ENCODE measurements around the gene CHST5. TPM values are rescaled to one million over a fixed set of nuclear protein-coding genes. Genes with fewer than 3 reads are reported as not detected.

Gene CHST5
- not detected in 2 replicates for total RNA-seq

DNA sequence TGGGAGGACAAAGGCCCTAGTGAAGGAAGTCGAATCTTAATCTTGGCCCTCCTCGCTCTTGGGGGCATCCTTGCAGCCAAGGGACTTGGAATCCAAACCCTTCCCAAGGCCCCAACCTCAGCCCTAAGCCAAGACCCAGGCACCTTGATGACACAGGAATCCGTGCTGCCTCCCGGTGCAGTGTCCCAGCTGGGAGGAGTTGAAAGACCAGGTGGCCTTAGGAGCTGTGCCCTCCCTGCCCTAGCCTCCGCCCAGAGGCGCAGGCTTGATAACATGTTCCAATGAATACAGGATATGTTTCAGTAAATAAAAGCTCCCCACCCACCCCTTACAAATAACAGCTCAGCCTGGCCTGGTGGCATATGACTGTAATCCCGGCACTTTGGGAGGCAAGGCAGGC lies at the start of gene CHST5:
CHST5 (minus strand) TSS at position 208 of the 400 bp plus-strand sequence. CDS start 5,724 bp downstream, outside the sequence.
- DNase-seq (ENCODE audit: low read depth in 2 of 2): no peak

- DNase-seq (ENCODE audit: low read depth in 2 of 2): no peak
Observed at GRCh38 chr16:75584108-75584507, 48.2 kb upstream of the CHST5 start.

GRCh38 chr16:75579281-75579834 lies 43.5 kb upstream of the CHST5 start:
- no peak for DNase-seq (ENCODE audit: low read depth in 2 of 2)

- DNase-seq (ENCODE audit: low read depth in 2 of 2): no peak
Observed at GRCh38 chr16:75578725-75579124, 42.8 kb upstream of the CHST5 start.

DNA sequence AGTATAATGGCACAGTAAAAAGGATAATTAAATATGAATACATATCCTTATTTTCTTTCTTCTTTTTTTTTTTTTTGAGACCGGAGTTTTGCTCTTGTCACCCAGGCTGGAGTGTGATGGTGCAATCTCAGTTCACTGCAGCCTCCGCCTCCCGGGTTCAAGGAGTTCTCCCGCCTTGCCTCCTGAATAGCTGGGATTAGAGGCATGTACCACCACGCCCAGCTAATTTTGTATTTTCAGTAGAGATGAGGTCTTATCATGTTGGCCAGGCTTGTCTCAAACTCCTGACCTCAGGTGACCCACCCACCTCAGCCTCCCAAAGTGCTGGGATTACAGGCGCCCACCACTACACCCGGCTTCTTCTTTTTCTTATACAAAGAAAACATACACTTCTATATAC lies 42.3 kb upstream of the CHST5 start:
- DNase-seq (ENCODE audit: low read depth in 2 of 2): no peak

GRCh38 chr16:75576384-75576811 lies 40.5 kb upstream of the CHST5 start:
- DNase-seq (ENCODE audit: low read depth in 2 of 2): no peak

DNA sequence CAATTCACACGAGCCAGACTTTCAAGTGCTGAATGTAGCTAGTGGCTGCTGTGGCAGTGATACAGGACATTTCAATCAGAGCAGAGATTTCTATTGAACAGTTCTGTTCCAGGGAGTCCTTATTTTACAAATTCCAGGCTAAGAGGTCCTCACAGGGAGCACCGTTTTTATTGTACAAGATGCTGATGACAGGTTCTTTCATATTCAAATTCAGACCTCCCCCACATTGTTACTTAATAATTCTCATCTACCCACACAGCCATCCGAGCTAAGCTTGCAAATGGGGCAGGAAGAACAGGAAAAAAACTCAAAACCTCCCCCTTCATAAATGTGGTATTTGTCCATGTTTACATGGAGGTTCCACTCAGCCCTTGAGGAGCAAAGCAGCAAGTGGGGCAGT lies 40.0 kb upstream of the CHST5 start:
- DNase-seq (ENCODE audit: low read depth in 2 of 2): no peak

- DNase-seq (ENCODE audit: low read depth in 2 of 2): no peak
Observed at GRCh38 chr16:75573955-75574354, 38.0 kb upstream of the CHST5 start.

DNA sequence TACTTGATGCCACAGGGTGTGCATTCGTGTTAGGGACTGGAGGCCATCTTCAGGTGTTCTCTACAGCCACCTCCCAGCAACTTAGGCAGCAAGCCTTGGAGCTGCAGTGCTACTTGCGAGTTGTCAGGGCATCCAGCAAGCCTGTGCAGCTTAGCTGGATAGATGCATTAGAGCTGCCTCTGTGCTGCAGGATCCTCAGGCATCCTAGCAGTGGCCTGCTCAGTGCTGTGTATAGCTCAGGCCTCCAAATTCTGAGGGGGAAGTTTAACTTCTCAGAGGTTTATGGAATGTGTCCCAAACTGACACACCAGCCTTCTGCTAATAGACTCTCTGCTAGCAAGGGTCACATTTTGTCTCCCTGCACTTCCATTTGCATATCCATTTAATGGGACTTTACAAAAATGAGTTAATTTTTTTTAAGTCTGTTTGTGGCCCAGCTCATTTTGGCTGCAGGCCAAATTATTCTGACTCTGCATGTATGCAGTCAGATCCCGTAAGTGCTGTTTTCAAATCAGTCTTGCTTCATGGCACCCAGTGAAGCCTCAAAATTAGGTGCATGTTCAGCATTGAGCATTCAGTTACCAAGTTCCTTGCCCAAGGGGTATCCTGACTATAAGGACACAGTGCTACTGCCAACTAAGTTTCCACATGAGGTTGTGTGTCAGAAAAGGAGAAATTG lies 37.1 kb upstream of the CHST5 start:
- peak in 1 of 2 donors; percentile 26 for DNase-seq (ENCODE audit: low read depth in 2 of 2)

DNA sequence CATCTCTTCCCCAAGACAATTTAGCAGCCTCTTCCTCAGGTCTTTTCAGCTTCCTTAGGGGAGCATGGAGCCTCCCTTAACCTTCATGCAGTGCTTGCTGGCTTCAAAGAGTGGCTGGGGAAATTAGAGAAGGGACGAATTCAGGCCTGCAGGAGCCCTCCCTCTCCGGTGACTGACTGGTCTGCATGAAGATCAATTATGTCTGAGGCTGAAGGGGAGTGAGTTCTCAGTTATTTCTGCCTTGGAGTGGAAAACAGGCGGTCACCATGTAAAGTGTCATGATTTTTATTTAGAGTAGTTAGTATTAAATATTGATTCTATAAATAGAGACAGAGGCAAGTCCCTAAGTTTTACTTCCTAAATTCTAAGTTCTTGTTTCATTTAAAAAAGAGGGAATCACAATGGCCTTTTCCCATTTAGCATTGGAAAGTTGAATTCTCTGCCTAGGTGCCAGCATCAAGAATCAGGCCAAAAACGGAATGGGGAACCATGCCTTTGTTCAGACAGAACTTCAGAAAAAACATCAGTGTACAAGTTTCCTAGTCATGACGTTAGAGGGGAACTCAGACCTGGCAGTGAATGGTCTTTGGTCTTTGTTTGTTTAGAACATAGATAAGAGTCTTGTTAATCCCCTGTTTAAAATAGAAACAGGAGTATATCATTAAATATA lies 34.6 kb upstream of the CHST5 start:
- no peak for DNase-seq (ENCODE audit: low read depth in 2 of 2)

- DNase-seq (ENCODE audit: low read depth in 2 of 2): peak in 1 of 2 donors; percentile 63
Observed at GRCh38 chr16:75567911-75568310, 32.0 kb upstream of the CHST5 start.

GRCh38 chr16:75566758-75567255 lies 30.9 kb upstream of the CHST5 start:
- DNase-seq (ENCODE audit: low read depth in 2 of 2): peak; percentile 27 to 52

- DNase-seq (ENCODE audit: low read depth in 2 of 2): peak; percentile 84 to 88
Observed at GRCh38 chr16:75566040-75566757, 30.3 kb upstream of the CHST5 start, which contains the start of gene GABARAPL2. TSS of gene GABARAPL2 (plus strand) at chr16:75566379. CDS start at chr16:75566487, 108 bp downstream.

- DNase-seq (ENCODE audit: low read depth in 2 of 2): no peak
Observed at GRCh38 chr16:75565640-75566039, 29.7 kb upstream of the CHST5 start.

DNA sequence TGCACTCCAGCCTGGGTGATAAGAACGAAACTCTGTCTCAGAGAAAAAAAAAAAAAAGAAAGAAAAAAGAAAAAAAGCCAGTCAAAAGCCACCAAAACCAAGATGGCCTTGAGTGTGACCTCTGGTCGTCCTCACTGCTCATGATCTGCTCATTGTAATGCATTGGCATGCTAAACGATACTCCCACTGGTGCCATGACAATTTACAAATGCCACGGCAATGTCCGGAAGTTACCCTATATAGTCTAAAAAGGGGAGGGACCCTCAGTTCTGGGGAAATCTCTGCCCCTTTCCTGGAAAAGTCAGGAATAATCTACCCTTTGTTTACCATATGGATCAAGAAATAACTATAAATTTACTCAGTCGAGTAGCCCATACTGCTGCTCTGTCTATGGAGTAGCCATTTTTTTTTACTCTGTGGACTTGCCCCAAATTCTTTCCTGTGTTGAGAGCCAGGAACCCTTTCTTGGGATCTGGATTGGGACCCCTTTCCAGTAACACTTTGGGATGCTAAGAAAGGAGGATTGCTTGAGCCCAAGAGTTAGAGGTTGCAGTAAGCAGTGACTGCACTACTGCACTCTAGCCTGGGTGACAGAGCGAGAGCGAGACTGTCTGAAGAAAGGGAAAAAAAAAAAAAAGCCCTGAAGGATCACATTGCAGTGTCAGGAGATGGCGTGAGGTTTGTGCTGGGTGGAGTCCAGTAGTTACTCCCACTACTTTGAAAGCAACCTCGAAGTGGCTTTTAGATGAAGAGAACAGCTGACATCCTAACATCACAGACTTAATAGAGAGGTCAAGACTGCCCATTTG lies 23.9 kb upstream of the CHST5 start:
- DNase-seq (ENCODE audit: low read depth in 2 of 2): no peak

DNA sequence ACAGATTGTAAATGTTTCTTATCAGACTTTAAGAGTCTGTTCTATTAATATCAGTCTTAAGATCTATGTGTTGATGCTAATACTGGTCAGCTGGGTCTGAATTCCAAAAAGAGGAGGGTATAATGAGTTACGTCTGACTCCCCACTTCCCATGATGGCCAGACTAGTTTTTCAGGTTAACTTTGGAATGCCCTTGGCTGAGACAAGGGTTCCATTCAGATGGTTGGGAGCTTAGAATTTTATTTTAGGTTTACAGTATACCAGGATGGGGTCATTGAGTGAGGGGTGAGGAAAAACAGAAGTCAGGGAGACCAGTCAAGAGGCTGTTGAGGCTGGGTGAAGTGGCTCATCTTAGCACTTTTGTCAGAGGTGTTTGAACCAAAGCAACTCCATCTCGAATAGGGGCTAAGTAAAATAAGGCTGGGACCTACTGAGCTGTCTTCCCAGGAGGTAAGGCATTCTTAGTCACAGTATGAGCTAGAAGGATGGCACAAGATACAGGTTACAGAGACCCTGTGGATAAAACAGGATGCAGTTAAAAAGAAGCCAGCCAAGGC lies 23.0 kb upstream of the CHST5 start:
- DNase-seq (ENCODE audit: low read depth in 2 of 2): no peak

- DNase-seq (ENCODE audit: low read depth in 2 of 2): no peak
Observed at GRCh38 chr16:75556431-75556950, 20.6 kb upstream of the CHST5 start.

- DNase-seq (ENCODE audit: low read depth in 2 of 2): peak; percentile 92 to 93
Observed at GRCh38 chr16:75555707-75556430, 20.0 kb upstream of the CHST5 start, which contains the start of gene TMEM231. TSS of gene TMEM231 (minus strand) at chr16:75556252. CDS start at chr16:75556209, 43 bp downstream.

DNA sequence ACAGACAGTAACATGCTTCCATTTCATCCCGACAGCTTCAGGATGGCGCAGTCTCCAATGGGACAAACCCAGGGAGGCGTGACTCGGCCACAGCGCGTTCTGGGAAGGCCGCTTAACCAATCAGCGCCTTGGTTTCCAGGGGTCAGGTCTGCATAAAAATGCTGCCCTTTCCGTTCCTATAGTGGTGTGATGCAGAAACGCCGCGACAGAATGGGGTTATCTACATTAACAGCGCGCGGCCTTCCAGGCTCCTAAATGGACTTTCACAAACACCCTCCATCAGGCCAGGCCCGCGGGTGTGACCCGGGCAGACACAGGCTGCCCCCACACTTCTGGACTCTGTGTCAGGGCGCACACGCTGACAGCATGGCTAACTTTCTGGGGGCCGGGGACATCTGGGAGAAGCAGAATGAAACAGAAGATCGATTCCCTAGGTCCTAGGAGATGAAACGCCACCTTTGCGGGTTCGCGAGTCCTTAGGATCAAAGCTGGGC lies 19.4 kb upstream of the CHST5 start:
- peak; percentile 91 to 94 for DNase-seq (ENCODE audit: low read depth in 2 of 2)
